ENCODE results near the gene FAM168B. TPM values are rescaled to one million over a fixed set of nuclear protein-coding genes. Genes with fewer than 3 reads are reported as not detected.
"Not testable (repeated sequence)": the region's sequence is repeated elsewhere in the genome, so short reads cannot be mapped to it uniquely, and the experiment has no call there.

FAM168B gene, protein sequence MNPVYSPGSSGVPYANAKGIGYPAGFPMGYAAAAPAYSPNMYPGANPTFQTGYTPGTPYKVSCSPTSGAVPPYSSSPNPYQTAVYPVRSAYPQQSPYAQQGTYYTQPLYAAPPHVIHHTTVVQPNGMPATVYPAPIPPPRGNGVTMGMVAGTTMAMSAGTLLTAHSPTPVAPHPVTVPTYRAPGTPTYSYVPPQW
- 115 and 171 TPM in 2 replicates for total RNA-seq (2014; rRNA removed; shearing (Covaris generic); ENCODE audit: low replicate concordance)

DNA sequence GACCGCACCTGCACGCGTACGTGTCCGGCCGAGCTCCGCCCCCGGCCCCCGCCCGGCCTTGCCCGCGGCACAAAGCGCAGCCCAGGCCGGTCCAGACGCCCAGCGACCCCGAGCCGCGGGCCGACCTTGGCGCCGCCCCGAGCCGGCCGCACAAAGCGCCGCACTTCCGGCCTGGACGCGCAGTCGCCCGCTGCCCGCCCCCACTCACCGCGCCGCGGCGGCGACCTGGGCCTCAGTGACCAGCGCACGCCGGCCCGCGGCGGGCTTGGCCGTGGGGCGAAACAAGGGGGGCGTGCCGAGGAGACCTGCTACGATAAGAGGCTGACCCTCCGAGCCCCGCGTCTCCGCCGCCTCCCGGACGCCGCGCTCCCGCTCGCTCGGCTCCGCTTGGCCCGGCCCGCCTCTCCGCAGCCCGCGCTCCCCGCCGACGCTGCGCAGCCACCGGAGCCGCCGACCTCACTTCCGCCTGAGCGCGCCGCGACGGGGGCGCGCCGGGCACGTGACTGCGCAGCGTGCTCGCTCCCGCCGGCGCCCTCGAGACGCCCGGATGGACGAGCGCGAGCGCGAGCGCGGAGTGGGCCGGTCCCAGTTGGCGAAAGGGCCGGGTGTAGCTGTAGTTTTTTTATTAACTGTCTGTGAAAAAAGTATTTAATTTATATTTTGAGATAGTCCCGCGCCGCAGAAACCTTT, at the start of gene FAM168B:
TSS of gene FAM168B (minus strand) at position 455 of the 690 bp plus-strand sequence. CDS start 10,814 bp downstream, outside the sequence.
- peak; percentile 90 for DNase-seq
- Histone ChIP-seq H3K36me3 (peaks cover 22% of the 10 kb centered on the region), H3K4me3 (peak within 1 kb of the TSS; percentile 97), H3K27me3 (no peaks in the 10 kb centered on the region), H3K9me3 (no peaks in the 10 kb centered on the region)

DNA sequence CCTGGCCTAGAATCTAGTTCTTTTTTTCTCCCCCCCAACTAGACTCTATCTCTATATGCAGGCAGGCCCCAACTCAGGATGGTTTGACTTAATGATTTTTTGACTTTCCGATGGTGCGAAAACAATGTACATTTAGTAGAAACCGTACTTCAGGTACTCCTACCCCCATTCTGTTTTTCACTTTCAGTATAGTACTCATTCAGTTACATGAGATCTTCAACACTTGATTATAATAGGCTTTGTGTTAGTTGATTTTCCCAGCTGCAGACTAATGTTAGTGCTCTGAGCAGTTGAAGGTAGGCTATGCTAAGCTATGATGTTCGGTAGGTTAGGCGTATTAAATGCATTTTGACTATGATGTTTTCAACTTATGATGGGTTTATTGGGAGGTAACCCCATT, 49.6 kb upstream of the FAM168B start:
- no peak for DNase-seq
- H3K4me3 ChIP-seq, result no peak overlapping the region
- H3K36me3 ChIP-seq, result peaks cover 49% of the 10 kb centered on the region
- no peaks in the 10 kb centered on the region for H3K27me3 ChIP-seq
- H3K9me3 ChIP-seq, result no peaks in the 10 kb centered on the region

DNA sequence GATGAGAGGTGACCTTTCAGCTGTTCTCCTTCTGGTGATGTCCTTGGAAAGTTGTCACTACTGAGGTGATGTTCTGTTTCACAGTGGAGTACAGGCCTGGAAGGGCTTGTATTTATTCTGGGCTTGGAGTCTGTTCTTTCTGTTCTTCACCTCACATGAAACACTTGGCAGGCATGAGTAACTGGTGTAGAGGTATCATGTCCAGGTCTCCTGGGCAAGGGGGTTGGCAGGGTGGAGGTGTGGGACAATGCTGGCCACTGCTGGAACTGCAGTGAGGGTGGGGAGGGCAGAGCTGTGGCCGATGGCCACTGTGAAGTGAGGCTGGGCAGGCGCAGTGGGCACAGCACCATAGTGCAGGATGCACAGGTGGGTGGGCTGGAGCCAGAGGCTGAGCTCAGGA, 47.3 kb upstream of the FAM168B start:
- Histone ChIP-seq H3K36me3 (peaks cover 43% of the 10 kb centered on the region), H3K27me3 (no peaks in the 10 kb centered on the region), H3K9me3 (no peaks in the 10 kb centered on the region)

DNA sequence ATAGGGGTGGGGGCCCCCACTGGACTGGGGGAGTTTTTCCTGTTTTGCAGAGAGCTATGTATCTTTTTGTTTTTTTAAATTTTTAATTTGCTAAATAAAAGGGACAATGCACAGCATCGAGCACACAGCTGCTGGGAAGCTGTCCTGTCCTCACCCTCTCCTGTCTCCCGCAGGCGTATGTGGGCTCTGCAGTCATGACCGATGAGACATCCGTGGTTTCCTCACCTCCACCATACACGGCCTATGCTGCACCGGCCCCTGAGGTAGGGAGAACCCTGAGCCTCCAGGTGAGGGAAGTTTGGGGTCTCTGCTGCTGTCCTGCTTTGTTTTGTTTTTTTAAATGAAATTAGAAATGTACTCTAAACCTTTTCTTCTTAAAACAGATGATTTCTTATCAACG, 39.5 kb upstream of the FAM168B start:
- no peak for DNase-seq
- peaks cover 42% of the 10 kb centered on the region for H3K36me3 ChIP-seq

More for the DNA sequence above, 47.3 kb upstream of the FAM168B start:
- H3K4me3 ChIP-seq, result no peak overlapping the region
- no peak for DNase-seq

DNA sequence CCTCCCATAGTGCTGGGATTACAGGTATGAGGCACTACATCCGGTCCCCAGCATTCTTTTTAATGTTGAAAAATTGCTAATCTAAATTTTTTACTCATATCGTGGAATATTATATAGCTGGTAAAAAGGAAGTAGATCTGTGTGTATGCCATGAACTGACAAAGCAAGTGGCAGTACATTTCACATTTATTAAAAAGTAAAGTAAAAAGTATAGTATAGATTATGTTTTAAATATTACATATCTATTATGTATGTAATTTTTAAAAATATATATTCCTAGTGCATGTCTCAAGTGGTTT, 37.0 kb upstream of the FAM168B start:
- no peak overlapping the region for H3K4me3 ChIP-seq
- no peak for DNase-seq
- peaks cover 59% of the 10 kb centered on the region for H3K36me3 ChIP-seq
- H3K27me3 ChIP-seq, result no peaks in the 10 kb centered on the region
- H3K9me3 ChIP-seq, result no peaks in the 10 kb centered on the region

More for the DNA sequence above, 39.5 kb upstream of the FAM168B start:
- H3K9me3 ChIP-seq, result no peaks in the 10 kb centered on the region
- H3K27me3 ChIP-seq, result no peaks in the 10 kb centered on the region
- no peak overlapping the region for H3K4me3 ChIP-seq

DNA sequence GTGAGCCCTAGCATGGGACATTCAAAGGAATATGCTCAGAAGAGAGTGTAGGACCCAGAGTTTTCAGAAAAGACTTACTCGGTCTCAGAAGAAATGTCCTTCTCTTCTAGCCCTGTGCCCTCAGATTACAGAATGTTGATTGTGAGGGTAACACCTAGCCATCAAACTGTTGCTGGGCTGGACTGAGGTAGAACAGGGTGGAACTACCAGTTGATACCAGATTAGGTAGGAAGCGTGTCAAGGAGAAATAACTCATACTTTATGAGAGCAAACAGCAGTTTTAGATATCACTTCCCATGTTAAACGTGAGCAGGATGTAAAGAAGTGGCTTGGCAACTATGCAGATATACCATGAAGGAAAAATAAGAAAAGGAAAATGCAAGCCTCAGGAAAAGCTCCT, 34.7 kb upstream of the FAM168B start:
- Histone ChIP-seq H3K36me3 (peaks cover 55% of the 10 kb centered on the region), H3K9me3 (no peaks in the 10 kb centered on the region), H3K27me3 (no peaks in the 10 kb centered on the region), H3K4me3 (no peak overlapping the region)
- no peak for DNase-seq

DNA sequence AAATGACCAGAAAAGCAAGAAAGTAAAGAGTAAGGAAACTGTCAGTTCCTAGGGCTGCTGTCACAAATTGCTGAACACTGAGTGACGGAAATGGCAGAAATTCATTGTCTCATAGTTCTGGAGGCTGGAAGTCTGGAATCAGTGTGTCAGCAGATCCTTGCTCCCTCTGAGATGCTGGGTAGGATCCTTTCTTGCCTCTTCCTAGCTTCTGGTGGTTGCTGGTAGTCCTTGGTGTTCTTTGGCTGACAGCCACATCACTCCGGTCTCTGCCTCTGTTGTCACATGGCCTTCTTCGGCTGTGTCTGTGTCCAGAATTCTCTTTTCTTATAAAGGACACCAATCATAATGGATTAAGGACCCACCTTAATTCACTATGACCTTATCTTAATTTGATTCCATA, 33.8 kb upstream of the FAM168B start:
- no peak for DNase-seq
- Histone ChIP-seq H3K4me3 (no peak overlapping the region), H3K27me3 (no peaks in the 10 kb centered on the region), H3K36me3 (peaks cover 61% of the 10 kb centered on the region), H3K9me3 (no peaks in the 10 kb centered on the region)

DNA sequence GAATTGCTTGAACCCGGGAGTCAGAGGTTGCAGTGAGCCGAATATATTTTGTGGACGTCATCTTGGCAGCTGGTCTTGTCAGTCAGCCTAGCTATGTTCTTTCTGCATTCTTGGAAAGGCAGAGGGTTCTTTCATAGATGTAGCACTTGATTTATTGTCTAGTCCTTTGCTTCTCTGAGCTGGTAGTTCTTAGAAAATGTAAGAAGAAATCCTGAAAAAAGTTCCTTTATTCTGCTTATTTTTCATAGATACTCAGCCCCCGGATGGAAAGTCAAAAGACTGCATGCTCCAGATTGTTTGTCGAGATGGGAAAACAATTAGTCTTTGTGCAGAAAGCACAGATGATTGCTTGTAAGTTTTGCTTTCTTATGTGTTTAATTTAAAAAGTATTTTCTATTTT, 33.2 kb upstream of the FAM168B start:
- Histone ChIP-seq H3K4me3 (no peak overlapping the region), H3K9me3 (no peaks in the 10 kb centered on the region), H3K27me3 (no peaks in the 10 kb centered on the region), H3K36me3 (peaks cover 67% of the 10 kb centered on the region)
- DNase-seq, result no peak

DNA sequence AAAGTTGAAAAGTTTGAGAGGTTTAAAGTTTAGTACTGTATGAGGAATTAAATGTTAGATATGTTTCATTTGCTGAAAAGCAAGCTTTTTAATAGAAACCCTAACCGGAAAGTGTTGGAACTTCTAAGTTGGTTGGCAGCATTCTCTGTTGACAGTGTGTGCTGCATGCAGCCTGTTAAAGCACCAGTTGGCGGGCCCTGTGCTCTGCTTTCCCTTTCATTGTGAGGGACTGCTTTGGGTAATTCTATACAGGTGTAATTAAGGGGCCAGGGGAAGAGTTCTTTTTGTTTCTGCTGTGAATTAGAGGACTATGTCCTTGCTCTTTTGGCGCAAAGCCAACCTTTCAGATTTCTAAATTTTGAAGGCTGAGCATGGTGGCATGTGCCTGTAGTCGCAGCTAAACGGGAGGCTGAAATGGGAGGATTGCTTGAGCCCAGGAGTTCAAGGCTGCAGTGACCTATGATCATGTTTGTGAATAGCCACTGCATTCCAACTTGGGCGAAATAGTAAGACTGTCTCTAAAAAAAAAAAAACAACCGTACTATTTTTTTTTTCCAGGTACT, 32.0 kb upstream of the FAM168B start:
- peaks cover 67% of the 10 kb centered on the region for H3K36me3 ChIP-seq
- no peaks in the 10 kb centered on the region for H3K27me3 ChIP-seq
- no peak for DNase-seq
- no peaks in the 10 kb centered on the region for H3K9me3 ChIP-seq
- no peak overlapping the region for H3K4me3 ChIP-seq

DNA sequence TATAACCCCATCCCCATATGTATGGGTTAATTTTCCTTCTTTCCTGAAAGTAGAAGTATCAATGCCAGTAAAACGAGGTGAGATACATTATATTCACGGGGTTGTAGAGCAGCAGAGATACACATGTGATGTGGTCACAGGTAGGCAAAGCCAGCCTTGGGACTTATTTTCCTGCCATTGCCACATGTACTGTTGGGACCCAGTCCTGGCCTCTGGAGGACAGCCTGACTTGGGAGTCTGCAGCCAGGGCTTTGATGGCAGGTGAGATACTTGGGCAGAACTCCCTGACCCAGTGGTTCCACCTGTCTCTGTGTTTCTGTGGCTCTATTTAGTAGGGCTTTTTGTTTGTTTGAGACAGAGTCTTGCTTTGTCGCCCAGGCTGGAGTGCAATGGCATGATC, 29.9 kb upstream of the FAM168B start:
- no peaks in the 10 kb centered on the region for H3K9me3 ChIP-seq
- peaks cover 52% of the 10 kb centered on the region for H3K36me3 ChIP-seq
- DNase-seq, result no peak
- no peak overlapping the region for H3K4me3 ChIP-seq
- no peaks in the 10 kb centered on the region for H3K27me3 ChIP-seq

DNA sequence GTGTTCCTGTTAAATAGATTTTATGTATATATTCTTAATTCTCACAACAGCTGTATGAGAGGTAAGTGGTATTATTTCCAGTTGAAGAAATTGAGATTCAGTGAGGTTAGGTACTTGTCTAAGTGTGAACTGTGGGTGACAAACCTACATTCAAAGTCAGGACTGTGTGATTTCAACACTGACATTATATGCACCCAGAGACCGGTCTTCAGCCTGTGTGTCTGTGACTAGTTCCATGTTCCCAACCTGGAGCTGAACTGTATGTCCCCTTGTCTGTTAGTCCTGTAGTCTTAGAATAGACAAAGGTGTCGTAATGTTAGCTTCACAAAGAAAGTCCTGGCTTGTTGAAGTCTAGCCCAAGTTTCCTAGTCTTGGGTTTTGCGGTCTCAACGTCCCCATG, 29.2 kb upstream of the FAM168B start:
- Histone ChIP-seq H3K9me3 (no peaks in the 10 kb centered on the region), H3K27me3 (no peaks in the 10 kb centered on the region), H3K4me3 (no peak overlapping the region), H3K36me3 (peaks cover 45% of the 10 kb centered on the region)
- DNase-seq, result no peak

DNA sequence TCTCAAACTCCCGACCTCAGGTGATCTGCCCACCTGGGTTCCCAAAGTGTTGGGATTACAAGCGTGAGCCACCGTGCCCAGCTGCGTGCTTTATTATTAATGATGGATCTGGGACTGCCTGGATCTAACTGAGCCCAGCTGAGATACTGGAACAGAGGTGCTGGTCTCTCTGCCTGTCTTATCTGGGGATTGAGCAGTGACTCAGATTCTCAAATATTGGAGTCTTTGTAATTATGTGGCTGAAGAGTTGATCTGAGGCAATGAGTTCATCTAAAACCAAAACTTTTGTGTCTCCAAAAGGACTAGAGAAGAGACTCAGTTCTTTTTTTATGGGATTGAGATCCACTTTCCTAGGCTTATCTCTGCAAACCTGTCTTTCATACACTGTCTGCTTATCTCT, 28.2 kb upstream of the FAM168B start:
- H3K4me3 ChIP-seq, result no peak overlapping the region
- DNase-seq, result no peak
- H3K27me3 ChIP-seq, result no peaks in the 10 kb centered on the region
- H3K9me3 ChIP-seq, result no peaks in the 10 kb centered on the region
- peaks cover 35% of the 10 kb centered on the region for H3K36me3 ChIP-seq

DNA sequence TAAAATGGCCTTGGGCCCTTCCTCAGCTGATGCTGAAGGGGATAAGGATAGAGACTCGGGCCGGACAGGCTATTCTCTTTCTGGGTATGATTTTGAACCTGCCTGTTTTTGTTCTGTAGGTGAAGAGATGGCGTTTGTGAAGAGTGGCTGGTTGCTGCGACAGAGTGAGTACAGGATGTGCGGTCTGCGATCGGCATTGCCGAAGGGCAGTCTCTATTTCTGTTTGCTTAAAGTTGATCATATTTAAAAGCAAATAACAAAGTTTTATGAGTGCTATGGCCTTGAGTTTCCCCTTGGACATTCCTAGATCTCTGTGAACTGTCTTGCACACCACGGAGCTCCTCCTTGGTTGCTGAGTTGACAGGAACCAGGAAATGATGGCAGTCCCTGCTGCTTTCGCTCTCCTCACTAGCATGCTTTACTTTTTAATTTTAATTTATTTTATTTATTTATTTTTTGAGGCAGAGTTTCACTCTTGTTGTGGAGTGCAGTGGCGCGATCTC, 27.6 kb upstream of the FAM168B start:
- Histone ChIP-seq H3K36me3 (peaks cover 31% of the 10 kb centered on the region), H3K27me3 (no peaks in the 10 kb centered on the region), H3K4me3 (no peak overlapping the region), H3K9me3 (no peaks in the 10 kb centered on the region)
- DNase-seq, result no peak

DNA sequence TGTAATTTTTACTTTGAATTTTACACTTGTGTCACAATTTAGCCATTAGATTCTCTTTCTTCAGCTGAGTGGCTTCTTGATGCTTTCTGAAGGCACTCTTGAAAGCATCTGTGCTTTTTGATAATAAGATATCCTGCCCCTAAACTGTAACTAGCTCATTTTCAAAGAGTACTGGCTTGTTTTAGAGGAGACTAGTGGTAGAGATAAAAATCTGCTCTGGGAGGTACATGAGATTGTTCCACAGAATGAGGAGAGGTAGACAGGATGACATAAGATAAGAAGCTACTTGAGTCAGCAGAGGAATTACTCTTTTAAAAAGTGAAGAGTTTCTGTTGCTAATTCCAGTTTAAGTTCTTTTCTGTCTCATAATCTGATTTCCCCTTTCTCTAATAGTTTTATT, 22.5 kb upstream of the FAM168B start:
- no peaks in the 10 kb centered on the region for H3K27me3 ChIP-seq
- peaks cover 23% of the 10 kb centered on the region for H3K36me3 ChIP-seq
- DNase-seq, result no peak
- no peaks in the 10 kb centered on the region for H3K9me3 ChIP-seq
- no peak overlapping the region for H3K4me3 ChIP-seq

DNA sequence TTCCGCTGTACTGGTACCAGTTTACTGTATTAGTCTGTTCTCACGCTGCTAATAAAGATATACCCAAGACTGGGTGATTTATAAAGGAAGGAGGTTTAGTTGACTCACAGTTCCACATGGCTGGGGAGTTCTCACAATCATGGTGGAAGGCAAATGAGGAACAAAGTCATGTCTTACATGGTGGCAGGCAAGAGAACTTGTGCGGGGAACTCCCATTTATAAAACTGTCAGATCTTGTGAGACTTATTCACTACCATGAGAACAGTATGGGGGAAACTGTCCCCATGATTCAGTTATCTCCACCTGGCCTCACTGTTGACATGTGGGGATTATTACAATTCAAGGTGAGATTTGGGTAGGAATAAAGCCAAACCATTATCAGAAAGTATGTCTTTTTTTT, 21.7 kb upstream of the FAM168B start:
- H3K9me3 ChIP-seq, DNase-seq, H3K4me3 ChIP-seq, H3K27me3 ChIP-seq: not testable (repeated sequence)
- peaks cover 25% of the 10 kb centered on the region for H3K36me3 ChIP-seq

DNA sequence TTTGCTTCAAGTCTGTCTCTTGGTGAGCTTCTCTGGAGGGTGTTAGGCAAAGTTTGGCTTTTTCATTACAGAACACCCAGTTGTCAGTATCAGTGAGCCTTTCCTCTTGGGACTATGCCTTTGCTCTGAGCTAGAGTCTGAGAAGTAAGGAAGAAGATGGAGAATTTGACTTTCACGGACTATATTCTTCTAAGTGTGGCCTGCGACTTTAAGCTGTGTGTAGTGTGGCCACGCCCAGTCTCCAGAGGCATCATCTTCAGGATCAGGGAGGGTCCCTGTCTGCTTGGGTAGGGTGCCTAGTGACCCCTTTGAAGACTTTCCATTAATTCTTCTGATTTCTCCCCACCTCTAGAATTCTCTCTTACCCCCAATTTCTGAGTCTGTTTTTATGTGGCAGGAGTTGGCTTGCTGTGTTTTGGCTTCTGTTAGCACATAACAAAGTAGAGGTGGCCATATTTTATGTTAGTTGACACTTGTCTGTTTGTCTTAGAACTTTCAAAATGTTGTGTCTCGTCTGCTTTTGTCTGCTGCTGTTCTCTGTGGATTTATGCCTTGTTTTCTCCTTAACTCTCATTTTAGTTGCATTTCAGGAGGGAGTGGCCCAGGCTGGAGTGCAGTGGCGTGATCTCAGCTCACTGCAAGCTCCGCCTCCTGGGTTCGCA, 20.4 kb upstream of the FAM168B start:
- Histone ChIP-seq H3K4me3 (no peak overlapping the region), H3K9me3 (no peaks in the 10 kb centered on the region), H3K27me3 (no peaks in the 10 kb centered on the region), H3K36me3 (peaks cover 30% of the 10 kb centered on the region)
- DNase-seq, result no peak

DNA sequence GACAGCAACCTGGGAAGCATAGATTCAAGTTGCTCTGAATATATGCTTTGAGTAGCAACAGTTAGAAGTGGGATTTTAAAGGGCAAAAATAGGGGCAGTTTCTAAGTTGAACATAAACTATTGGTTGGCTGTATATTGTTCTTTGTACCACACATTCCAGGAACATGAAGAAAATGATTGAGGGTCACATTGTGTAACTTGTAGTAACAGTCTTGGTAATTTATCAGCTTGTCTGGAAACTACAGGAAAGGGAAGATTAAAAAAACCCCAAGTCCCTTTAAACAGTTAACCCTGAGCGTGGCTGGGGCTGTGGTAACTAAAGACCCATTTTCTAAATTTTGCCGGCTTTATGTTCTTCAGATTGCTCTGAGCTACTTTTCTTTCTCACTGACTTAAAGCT, 19.3 kb upstream of the FAM168B start:
- DNase-seq, result no peak
- H3K36me3 ChIP-seq, result peaks cover 30% of the 10 kb centered on the region
- H3K9me3 ChIP-seq, result no peaks in the 10 kb centered on the region
- H3K27me3 ChIP-seq, result no peaks in the 10 kb centered on the region
- no peak overlapping the region for H3K4me3 ChIP-seq
